GM12874 (cell line): ENCODE data around the gene IL1A.

Experiments
- CTCF ChIP-seq: IDR thresholded peaks from 2 replicates; pipeline ENCODE4 v1.5.1; 2011; ENCODE audit warnings: low read depth, mild to moderate bottlenecking, control low read depth, low read length, moderate library complexity; ENCODE audit not compliant: insufficient read depth

The IL1A gene

GRCh38 chr2:112728029-112728362, 56.3 kb downstream of the IL1A start:
- TF ChIP-seq CTCF = no peak

- TF ChIP-seq CTCF = no peak
These were observed 56.8 kb downstream of the IL1A start for GRCh38 chr2:112727276-112728028.

- TF ChIP-seq CTCF = peak; percentile 97
These were observed 57.7 kb downstream of the IL1A start for GRCh38 chr2:112726487-112727190.

- no peak for TF ChIP-seq CTCF
These were observed 58.5 kb downstream of the IL1A start for GRCh38 chr2:112725545-112726457.

GRCh38 chr2:112724591-112725525, 59.4 kb downstream of the IL1A start:
- peak; percentile 64 for TF ChIP-seq CTCF

GRCh38 chr2:112723995-112724394, 60.3 kb downstream of the IL1A start:
- TF ChIP-seq CTCF = no peak
